Measurements from ENCODE around the gene NAMPT. TPM values are rescaled to one million over a fixed set of nuclear protein-coding genes. Genes with fewer than 3 reads are reported as not detected.

The NAMPT gene
- total and polyA plus RNA-seq, 9 of the 15 experiments (the other 6 are each of a cell fraction or from before 2014, with no cell fraction given) = 41.1 to 160 (median 106) TPM

DNA sequence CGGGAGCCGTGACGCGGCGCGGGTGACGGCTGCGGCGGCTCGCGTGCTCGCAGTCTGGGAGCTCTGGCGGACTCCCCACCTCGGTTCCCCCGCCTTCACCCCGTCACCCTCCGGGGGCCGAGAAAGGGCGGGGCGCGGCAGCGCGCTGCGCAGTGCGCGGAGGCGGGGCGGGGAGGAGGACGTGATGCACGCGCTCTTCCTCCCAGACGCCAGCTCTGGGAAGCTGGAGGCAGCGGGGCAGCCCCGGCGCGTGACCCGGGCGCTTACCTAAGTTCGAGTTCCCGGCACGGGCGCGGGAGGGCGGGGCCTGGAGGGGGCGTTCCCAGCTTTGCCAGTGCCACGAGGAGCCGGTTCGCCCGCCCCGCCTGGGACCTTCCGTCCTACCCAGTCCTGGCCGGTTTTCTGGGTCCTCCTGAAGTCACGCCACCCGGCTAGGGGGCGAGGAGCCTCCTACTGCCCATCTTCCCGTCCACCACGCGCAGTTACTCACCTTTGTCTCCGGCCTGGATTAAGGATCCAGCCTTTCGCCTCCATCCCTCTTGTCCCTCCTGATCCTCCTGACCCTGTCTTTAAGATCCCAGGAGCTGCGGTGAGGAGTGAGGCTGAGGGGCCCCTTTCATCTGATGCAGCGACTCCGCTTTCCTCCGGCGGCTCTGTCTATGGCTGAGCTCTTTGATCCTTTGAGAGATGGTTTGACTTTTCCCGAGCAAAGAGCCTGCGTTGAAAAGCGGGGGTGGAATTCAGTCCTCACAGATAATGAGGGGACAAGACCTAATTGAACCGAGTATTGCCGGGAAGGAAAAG is 470 bp upstream of the NAMPT start (continued):
- TF ChIP-seq, protein P1, sequence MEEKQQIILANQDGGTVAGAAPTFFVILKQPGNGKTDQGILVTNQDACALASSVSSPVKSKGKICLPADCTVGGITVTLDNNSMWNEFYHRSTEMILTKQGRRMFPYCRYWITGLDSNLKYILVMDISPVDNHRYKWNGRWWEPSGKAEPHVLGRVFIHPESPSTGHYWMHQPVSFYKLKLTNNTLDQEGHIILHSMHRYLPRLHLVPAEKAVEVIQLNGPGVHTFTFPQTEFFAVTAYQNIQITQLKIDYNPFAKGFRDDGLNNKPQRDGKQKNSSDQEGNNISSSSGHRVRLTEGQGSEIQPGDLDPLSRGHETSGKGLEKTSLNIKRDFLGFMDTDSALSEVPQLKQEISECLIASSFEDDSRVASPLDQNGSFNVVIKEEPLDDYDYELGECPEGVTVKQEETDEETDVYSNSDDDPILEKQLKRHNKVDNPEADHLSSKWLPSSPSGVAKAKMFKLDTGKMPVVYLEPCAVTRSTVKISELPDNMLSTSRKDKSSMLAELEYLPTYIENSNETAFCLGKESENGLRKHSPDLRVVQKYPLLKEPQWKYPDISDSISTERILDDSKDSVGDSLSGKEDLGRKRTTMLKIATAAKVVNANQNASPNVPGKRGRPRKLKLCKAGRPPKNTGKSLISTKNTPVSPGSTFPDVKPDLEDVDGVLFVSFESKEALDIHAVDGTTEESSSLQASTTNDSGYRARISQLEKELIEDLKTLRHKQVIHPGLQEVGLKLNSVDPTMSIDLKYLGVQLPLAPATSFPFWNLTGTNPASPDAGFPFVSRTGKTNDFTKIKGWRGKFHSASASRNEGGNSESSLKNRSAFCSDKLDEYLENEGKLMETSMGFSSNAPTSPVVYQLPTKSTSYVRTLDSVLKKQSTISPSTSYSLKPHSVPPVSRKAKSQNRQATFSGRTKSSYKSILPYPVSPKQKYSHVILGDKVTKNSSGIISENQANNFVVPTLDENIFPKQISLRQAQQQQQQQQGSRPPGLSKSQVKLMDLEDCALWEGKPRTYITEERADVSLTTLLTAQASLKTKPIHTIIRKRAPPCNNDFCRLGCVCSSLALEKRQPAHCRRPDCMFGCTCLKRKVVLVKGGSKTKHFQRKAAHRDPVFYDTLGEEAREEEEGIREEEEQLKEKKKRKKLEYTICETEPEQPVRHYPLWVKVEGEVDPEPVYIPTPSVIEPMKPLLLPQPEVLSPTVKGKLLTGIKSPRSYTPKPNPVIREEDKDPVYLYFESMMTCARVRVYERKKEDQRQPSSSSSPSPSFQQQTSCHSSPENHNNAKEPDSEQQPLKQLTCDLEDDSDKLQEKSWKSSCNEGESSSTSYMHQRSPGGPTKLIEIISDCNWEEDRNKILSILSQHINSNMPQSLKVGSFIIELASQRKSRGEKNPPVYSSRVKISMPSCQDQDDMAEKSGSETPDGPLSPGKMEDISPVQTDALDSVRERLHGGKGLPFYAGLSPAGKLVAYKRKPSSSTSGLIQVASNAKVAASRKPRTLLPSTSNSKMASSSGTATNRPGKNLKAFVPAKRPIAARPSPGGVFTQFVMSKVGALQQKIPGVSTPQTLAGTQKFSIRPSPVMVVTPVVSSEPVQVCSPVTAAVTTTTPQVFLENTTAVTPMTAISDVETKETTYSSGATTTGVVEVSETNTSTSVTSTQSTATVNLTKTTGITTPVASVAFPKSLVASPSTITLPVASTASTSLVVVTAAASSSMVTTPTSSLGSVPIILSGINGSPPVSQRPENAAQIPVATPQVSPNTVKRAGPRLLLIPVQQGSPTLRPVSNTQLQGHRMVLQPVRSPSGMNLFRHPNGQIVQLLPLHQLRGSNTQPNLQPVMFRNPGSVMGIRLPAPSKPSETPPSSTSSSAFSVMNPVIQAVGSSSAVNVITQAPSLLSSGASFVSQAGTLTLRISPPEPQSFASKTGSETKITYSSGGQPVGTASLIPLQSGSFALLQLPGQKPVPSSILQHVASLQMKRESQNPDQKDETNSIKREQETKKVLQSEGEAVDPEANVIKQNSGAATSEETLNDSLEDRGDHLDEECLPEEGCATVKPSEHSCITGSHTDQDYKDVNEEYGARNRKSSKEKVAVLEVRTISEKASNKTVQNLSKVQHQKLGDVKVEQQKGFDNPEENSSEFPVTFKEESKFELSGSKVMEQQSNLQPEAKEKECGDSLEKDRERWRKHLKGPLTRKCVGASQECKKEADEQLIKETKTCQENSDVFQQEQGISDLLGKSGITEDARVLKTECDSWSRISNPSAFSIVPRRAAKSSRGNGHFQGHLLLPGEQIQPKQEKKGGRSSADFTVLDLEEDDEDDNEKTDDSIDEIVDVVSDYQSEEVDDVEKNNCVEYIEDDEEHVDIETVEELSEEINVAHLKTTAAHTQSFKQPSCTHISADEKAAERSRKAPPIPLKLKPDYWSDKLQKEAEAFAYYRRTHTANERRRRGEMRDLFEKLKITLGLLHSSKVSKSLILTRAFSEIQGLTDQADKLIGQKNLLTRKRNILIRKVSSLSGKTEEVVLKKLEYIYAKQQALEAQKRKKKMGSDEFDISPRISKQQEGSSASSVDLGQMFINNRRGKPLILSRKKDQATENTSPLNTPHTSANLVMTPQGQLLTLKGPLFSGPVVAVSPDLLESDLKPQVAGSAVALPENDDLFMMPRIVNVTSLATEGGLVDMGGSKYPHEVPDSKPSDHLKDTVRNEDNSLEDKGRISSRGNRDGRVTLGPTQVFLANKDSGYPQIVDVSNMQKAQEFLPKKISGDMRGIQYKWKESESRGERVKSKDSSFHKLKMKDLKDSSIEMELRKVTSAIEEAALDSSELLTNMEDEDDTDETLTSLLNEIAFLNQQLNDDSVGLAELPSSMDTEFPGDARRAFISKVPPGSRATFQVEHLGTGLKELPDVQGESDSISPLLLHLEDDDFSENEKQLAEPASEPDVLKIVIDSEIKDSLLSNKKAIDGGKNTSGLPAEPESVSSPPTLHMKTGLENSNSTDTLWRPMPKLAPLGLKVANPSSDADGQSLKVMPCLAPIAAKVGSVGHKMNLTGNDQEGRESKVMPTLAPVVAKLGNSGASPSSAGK (IDR thresholded peaks at IDR 0.05) = peak; percentile 76
- TF ChIP-seq, protein P2, sequence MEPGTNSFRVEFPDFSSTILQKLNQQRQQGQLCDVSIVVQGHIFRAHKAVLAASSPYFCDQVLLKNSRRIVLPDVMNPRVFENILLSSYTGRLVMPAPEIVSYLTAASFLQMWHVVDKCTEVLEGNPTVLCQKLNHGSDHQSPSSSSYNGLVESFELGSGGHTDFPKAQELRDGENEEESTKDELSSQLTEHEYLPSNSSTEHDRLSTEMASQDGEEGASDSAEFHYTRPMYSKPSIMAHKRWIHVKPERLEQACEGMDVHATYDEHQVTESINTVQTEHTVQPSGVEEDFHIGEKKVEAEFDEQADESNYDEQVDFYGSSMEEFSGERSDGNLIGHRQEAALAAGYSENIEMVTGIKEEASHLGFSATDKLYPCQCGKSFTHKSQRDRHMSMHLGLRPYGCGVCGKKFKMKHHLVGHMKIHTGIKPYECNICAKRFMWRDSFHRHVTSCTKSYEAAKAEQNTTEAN (CRISPR knock-in tag; IDR thresholded peaks at IDR 0.05) = no peak
- TF ChIP-seq TAF7 (tag; IDR thresholded peaks at IDR 0.05) (no peak; the same call in none of the 2 replicates), ZNF431 (CRISPR knock-in tag; IDR thresholded peaks at IDR 0.05) (peak; percentile 14; the same call in 1 of the 2 replicates), ZKSCAN3 (CRISPR knock-in tag; IDR thresholded peaks at IDR 0.05) (no peak), POLR2H (tag; IDR thresholded peaks at IDR 0.05; ENCODE audit: low read depth) (peak; percentile 80), ZFP36 (IDR thresholded peaks at IDR 0.05; ENCODE audit: low read depth, low read length, partially characterized antibody) (no peak), PHB2 (IDR thresholded peaks at IDR 0.05; ENCODE audit: low read depth) (no peak), ZNF347 (CRISPR knock-in tag; IDR thresholded peaks at IDR 0.05; ENCODE audit: low read depth) (no peak), COPS2 (conservative IDR thresholded peaks at IDR 0.05) (no peak), CHD2 (IDR thresholded peaks at IDR 0.05; ENCODE audit: low read depth, low read length) (0 out of 2 replicates have a peak, but pooled peaks have one; percentile 14)
- TF ChIP-seq, protein P3, sequence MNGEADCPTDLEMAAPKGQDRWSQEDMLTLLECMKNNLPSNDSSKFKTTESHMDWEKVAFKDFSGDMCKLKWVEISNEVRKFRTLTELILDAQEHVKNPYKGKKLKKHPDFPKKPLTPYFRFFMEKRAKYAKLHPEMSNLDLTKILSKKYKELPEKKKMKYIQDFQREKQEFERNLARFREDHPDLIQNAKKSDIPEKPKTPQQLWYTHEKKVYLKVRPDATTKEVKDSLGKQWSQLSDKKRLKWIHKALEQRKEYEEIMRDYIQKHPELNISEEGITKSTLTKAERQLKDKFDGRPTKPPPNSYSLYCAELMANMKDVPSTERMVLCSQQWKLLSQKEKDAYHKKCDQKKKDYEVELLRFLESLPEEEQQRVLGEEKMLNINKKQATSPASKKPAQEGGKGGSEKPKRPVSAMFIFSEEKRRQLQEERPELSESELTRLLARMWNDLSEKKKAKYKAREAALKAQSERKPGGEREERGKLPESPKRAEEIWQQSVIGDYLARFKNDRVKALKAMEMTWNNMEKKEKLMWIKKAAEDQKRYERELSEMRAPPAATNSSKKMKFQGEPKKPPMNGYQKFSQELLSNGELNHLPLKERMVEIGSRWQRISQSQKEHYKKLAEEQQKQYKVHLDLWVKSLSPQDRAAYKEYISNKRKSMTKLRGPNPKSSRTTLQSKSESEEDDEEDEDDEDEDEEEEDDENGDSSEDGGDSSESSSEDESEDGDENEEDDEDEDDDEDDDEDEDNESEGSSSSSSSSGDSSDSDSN (IDR thresholded peaks at IDR 0.05; ENCODE audit: borderline replicate concordance in 1 of 2, low read depth in 2 of 2, low read length in 2 of 2) = peak in 1 of 2 experiments; percentile 67; a peak in 1 of 4 replicates

Measured in K562 (cell line).